PFSK-1 (cell line): ENCODE measurements around the gene BPIFB2.

Source experiments
- FOXP2 ChIP-seq: optimal IDR thresholded peaks from 2 replicates; pipeline ENCODE3; 2011; ENCODE audit warnings: borderline replicate concordance, control low read depth, inconsistent platforms; ENCODE audit not compliant: insufficient read depth; ENCODE audit errors: extremely low read length, extremely low read depth
- POLR2AphosphoS5 ChIP-seq: IDR thresholded peaks from 2 replicates; pipeline ENCODE4 v1.6.1; 2012; ENCODE audit warnings: low read depth, mild to moderate bottlenecking, control low read depth, low read length, moderate library complexity
- SIN3A ChIP-seq: IDR thresholded peaks from 2 replicates; pipeline ENCODE4 v1.6.1; 2012; ENCODE audit warnings: mild to moderate bottlenecking, low read length, moderate library complexity, borderline replicate concordance; ENCODE audit not compliant: insufficient read depth
- TAF1 ChIP-seq: IDR thresholded peaks from 2 replicates; pipeline ENCODE4 v1.6.1; 2012; ENCODE audit warnings: low read length, control low read depth, borderline replicate concordance; ENCODE audit not compliant: insufficient read depth
- TF ChIP-seq, protein P1 (sequence below), 2 experiments: IDR thresholded peaks; 2 replicates each; pipeline versions ENCODE4 v1.6.1 to v1.8.0; 2011 to 2012; ENCODE audit warnings: low read depth in 2 of 2, low read length in 2 of 2, control low read depth in 1 of 2, inconsistent platforms in 1 of 2, mild to moderate bottlenecking in 1 of 2, moderate library complexity in 1 of 2; ENCODE audit not compliant: insufficient read depth in 1 of 2

DNA sequence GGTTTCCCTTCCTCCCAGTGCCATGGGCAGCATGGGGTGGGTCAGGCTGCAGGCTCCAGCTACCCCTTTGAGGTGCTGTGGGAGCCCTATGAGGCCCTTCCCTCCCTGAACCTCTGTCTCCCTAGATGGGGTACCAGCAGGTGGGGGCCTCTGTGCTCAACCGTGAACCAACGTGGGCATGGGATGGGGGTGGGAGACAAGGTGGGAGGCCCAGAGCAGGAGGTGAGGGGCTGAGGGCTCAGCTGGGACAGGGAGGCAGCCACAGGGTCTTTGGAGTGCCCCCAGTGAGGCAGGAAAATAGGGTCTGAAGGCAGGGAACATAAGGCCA is 36.6 kb upstream of the BPIFB2 start:
- TF ChIP-seq FOXP2 (no peak), TAF1 (no peak), POLR2AphosphoS5 (no peak), SIN3A (no peak)
- TF ChIP-seq, protein P1, sequence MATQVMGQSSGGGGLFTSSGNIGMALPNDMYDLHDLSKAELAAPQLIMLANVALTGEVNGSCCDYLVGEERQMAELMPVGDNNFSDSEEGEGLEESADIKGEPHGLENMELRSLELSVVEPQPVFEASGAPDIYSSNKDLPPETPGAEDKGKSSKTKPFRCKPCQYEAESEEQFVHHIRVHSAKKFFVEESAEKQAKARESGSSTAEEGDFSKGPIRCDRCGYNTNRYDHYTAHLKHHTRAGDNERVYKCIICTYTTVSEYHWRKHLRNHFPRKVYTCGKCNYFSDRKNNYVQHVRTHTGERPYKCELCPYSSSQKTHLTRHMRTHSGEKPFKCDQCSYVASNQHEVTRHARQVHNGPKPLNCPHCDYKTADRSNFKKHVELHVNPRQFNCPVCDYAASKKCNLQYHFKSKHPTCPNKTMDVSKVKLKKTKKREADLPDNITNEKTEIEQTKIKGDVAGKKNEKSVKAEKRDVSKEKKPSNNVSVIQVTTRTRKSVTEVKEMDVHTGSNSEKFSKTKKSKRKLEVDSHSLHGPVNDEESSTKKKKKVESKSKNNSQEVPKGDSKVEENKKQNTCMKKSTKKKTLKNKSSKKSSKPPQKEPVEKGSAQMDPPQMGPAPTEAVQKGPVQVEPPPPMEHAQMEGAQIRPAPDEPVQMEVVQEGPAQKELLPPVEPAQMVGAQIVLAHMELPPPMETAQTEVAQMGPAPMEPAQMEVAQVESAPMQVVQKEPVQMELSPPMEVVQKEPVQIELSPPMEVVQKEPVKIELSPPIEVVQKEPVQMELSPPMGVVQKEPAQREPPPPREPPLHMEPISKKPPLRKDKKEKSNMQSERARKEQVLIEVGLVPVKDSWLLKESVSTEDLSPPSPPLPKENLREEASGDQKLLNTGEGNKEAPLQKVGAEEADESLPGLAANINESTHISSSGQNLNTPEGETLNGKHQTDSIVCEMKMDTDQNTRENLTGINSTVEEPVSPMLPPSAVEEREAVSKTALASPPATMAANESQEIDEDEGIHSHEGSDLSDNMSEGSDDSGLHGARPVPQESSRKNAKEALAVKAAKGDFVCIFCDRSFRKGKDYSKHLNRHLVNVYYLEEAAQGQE (IDR thresholded peaks at IDR 0.05; ENCODE audit: insufficient read depth in 1 of 2, low read depth in 2 of 2, low read length in 2 of 2), result no peak
